ENCODE results near the gene ABTB1.

The ABTB1 gene

GRCh38 chr3:127640042-127640355, 32.8 kb upstream of the ABTB1 start:
- TF ChIP-seq CTCF (conservative IDR thresholded peaks at IDR 0.05; ENCODE audit: control insufficient read depth, insufficient read depth, low read depth, low read length), result no peak

GRCh38 chr3:127644641-127645370, 27.9 kb upstream of the ABTB1 start:
- H3K4me3 ChIP-seq (ENCODE audit: control insufficient read depth, low read depth, low read length), result no peak overlapping the region
- DNase-seq (ENCODE audit: low read depth), result no peak
- no peak for TF ChIP-seq CTCF (conservative IDR thresholded peaks at IDR 0.05; ENCODE audit: control insufficient read depth, insufficient read depth, low read depth, low read length)

More at GRCh38 chr3:127640042-127640355, 32.8 kb upstream of the ABTB1 start:
- DNase-seq (ENCODE audit: low read depth), result no peak
- no peak overlapping the region for H3K4me3 ChIP-seq (ENCODE audit: control insufficient read depth, low read depth, low read length)

GRCh38 chr3:127645371-127646015, 27.3 kb upstream of the ABTB1 start:
- DNase-seq (ENCODE audit: low read depth), result no peak
- no peak for TF ChIP-seq CTCF (conservative IDR thresholded peaks at IDR 0.05; ENCODE audit: control insufficient read depth, insufficient read depth, low read depth, low read length)

GRCh38 chr3:127646501-127647046, 26.2 kb upstream of the ABTB1 start:
- no peak for TF ChIP-seq CTCF (conservative IDR thresholded peaks at IDR 0.05; ENCODE audit: control insufficient read depth, insufficient read depth, low read depth, low read length)
- H3K4me3 ChIP-seq (ENCODE audit: control insufficient read depth, low read depth, low read length), result no peak overlapping the region
- DNase-seq (ENCODE audit: low read depth), result no peak

More at GRCh38 chr3:127645371-127646015, 27.3 kb upstream of the ABTB1 start:
- no peak overlapping the region for H3K4me3 ChIP-seq (ENCODE audit: control insufficient read depth, low read depth, low read length)

GRCh38 chr3:127647166-127647844, 25.4 kb upstream of the ABTB1 start:
- H3K4me3 ChIP-seq (ENCODE audit: control insufficient read depth, low read depth, low read length), result no peak overlapping the region
- no peak for TF ChIP-seq CTCF (conservative IDR thresholded peaks at IDR 0.05; ENCODE audit: control insufficient read depth, insufficient read depth, low read depth, low read length)
- DNase-seq (ENCODE audit: low read depth), result no peak

- no peak for TF ChIP-seq CTCF (conservative IDR thresholded peaks at IDR 0.05; ENCODE audit: control insufficient read depth, insufficient read depth, low read depth, low read length)
- no peak overlapping the region for H3K4me3 ChIP-seq (ENCODE audit: control insufficient read depth, low read depth, low read length)
- DNase-seq (ENCODE audit: low read depth), result no peak
Measured at GRCh38 chr3:127647845-127648204, 24.9 kb upstream of the ABTB1 start.
